Choroid plexus epithelial cell (primary cell): ENCODE results near the gene TIPARP.

Source experiments
- DNase-seq: peaks from one replicate; pipeline ENCODE4 v3.0.0-alpha.2; 2010; ENCODE audit warnings: low read depth
- H3K4me3 ChIP-seq: 2 replicates; pipeline ENCODE4 v1.5.1; 2011; ENCODE audit warnings: low read depth, mild to moderate bottlenecking, control low read depth, low read length, moderate library complexity
- CTCF ChIP-seq: conservative IDR thresholded peaks from 2 replicates; pipeline ENCODE4 v1.5.1; 2011; ENCODE audit warnings: low read depth, mild to moderate bottlenecking, control low read depth, inconsistent platforms, low read length, moderate library complexity

The TIPARP gene

GRCh38 chr3:156747046-156747445 is 72.7 kb downstream of the TIPARP start:
- TF ChIP-seq CTCF = no peak
- no peak overlapping the region for H3K4me3 ChIP-seq
- DNase-seq = no peak

GRCh38 chr3:156749244-156749643 is 74.9 kb downstream of the TIPARP start:
- peak; percentile 77 for DNase-seq
- no peak for TF ChIP-seq CTCF

GRCh38 chr3:156750191-156750873 is 75.9 kb downstream of the TIPARP start:
- TF ChIP-seq CTCF = no peak
- DNase-seq = no peak
- no peak overlapping the region for H3K4me3 ChIP-seq

More at GRCh38 chr3:156749244-156749643, 74.9 kb downstream of the TIPARP start:
- H3K4me3 ChIP-seq = no peak overlapping the region

- peak; percentile 48 for DNase-seq
- no peak for TF ChIP-seq CTCF
- no peak overlapping the region for H3K4me3 ChIP-seq
These were observed 76.5 kb downstream of the TIPARP start for GRCh38 chr3:156750874-156751245.

DNA sequence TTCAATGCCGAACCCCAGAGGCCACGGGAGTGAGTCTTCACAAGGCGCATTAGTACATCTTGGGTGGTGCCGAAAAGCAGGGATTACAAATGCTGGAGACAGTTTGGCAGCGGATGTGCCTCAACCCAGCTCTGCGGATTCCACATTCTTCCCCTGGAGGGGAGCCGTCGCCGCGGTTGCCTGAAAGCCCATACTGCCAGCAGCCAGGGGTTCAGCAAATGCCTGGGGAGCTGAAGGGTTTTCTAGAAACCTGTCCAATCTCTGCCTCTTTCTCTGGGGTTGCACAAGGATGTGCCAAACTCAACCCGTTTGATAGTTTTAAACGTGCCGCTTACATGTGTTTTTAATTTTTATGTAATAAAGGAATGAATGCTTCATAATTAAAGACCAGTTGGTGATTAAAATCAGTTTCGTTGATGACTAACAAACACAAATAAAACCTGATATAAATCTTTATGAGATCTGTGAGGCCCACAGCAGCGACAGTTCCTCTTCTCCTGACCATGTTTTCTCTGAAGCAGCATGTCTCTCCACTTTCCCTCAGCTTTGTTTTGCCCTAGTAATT is 77.2 kb downstream of the TIPARP start:
- peak; percentile 47 for TF ChIP-seq CTCF
- H3K4me3 ChIP-seq = peak overlapping the region; percentile 30
- DNase-seq = peak; percentile 92
